Activated B cell treated with CpG ODN at 0.5 μM for 24 hours (primary cell): ENCODE measurements around the gene SREBF2. TPM values are rescaled to one million over a fixed set of nuclear protein-coding genes. Genes with fewer than 3 reads are reported as not detected.
"Not testable (repeated sequence)": the region's sequence is repeated elsewhere in the genome, so short reads cannot be mapped to it uniquely, and the experiment has no call there.

Source experiments
- ATAC-seq: fragments of 200-7000 bp; cut with Tn5 transposase; one replicate; pipeline ENCODE4 v1.10.0; 2021; ENCODE audit warnings: low read depth, mild to moderate bottlenecking, moderate library complexity
- CTCF ChIA-PET: fragments of 350-600 bp; sonication (Branson Sonifier 250); formaldehyde crosslinking; loops from one replicate; lab custom pipeline; 2021; ENCODE audit warnings: antibody characterized with exemption; lab: Charles Lee
- POLR2A ChIA-PET: fragments of 350-600 bp; sonication (Branson Sonifier 250); formaldehyde crosslinking; loops from one replicate; lab custom pipeline; 2021; ENCODE audit warnings: antibody characterized with exemption; lab: Charles Lee
- DNase-seq: peaks from one replicate; pipeline ENCODE4 v3.0.0; 2022
- H3K27ac Mint-ChIP-seq: one replicate; pipeline ENCODE4 v1.8.0; 2020; ENCODE audit warnings: mixed read lengths
- H3K27me3 Mint-ChIP-seq: one replicate; pipeline ENCODE4 v1.8.0; 2021; ENCODE audit warnings: mixed read lengths
- H3K36me3 Mint-ChIP-seq: one replicate; pipeline ENCODE4 v1.8.0; 2021; ENCODE audit warnings: low read depth, mixed read lengths
- H3K4me1 Mint-ChIP-seq: one replicate; pipeline ENCODE4 v1.8.0; 2021; ENCODE audit warnings: mixed read lengths
- H3K4me3 Mint-ChIP-seq: one replicate; pipeline ENCODE4 v1.8.0; 2020; ENCODE audit warnings: mild to moderate bottlenecking, mixed read lengths
- H3K9me3 Mint-ChIP-seq: one replicate; pipeline ENCODE4 v1.8.0; 2020; ENCODE audit warnings: mixed read lengths
- CTCF ChIP-seq: fragments of 200-600 bp; IDR thresholded peaks from one replicate; pipeline ENCODE4 v1.8.0; 2022; ENCODE audit warnings: antibody characterized with exemption, mild to moderate bottlenecking
- intact Hi-C: fragments of 100-400 bp; cut with micrococcal nuclease; formaldehyde crosslinking; loops from one replicate; pipeline ENCODE4 v1.15.1; 2024
- total RNA-seq: library from RNA; stranded (reverse); gene quantifications from 2 replicates; pipeline ENCODE4 v1.2.3, GENCODE V29; 2022

Gene SREBF2
- total RNA-seq, 1 donor from 2014 or later: 307 TPM

- H3K4me3 Mint-ChIP-seq: peak overlapping the region; percentile 92
- ChIA-PET CTCF (interaction anchor here (0.7 to 4.8 kb wide), 4 partner anchors 31 to 134 kb away, joined by 3 to 32 read pairs (median 6); no protein-coding TSS in a partner anchor), POLR2A (interaction anchor here (0.5 to 11.0 kb wide), 21 partner anchors 8 to 734 kb away, joined by 3 to 221 read pairs (median 18); partner anchors contain the start of genes CCDC134, CENPM, NDUFA6 and SMDT1)
- intact Hi-C loops: no loop called here
- DNase-seq (no peak), ATAC-seq (no peak)
- H3K27ac Mint-ChIP-seq: peak overlapping the region; percentile 99
- no peaks in the 10 kb centered on the region for H3K27me3 Mint-ChIP-seq
- H3K4me1 Mint-ChIP-seq: peaks cover 56% of the 10 kb centered on the region
- H3K36me3 Mint-ChIP-seq: peaks cover 28% of the 10 kb centered on the region
- TF ChIP-seq CTCF: no peak
- H3K9me3 Mint-ChIP-seq: no peaks in the 10 kb centered on the region
These were observed 1.5 kb upstream of the SREBF2 start for GRCh38 chr22:41831383-41831782.

- ChIA-PET CTCF (interaction anchor here (0.7 to 4.8 kb wide), 10 partner anchors 8 to 135 kb away, joined by 3 to 32 read pairs (median 4); partner anchors contain the start of genes CCDC134 and TNFRSF13C), POLR2A (interaction anchor here (0.5 to 11.0 kb wide), 38 partner anchors 8 to 782 kb away, joined by 3 to 221 read pairs (median 6); partner anchors contain the start of genes CCDC134, CENPM, DESI1 and MEI1)
- Mint-ChIP-seq H3K27ac (peak overlapping the region; percentile 99), H3K4me3 (peak overlapping the region; percentile 92), H3K9me3 (no peaks in the 10 kb centered on the region), H3K36me3 (peaks cover 34% of the 10 kb centered on the region), H3K4me1 (peaks cover 62% of the 10 kb centered on the region), H3K27me3 (no peaks in the 10 kb centered on the region)
- intact Hi-C loops: loop anchor here (1.0 to 2.0 kb wide), 5 partner anchors 8 to 247 kb away; partner anchors contain the start of gene SMDT1
- ATAC-seq (no peak), DNase-seq (no peak)
- no peak for TF ChIP-seq CTCF
These were observed 915 bp upstream of the SREBF2 start for GRCh38 chr22:41831828-41832552.

GRCh38 chr22:41833369-41834004 is 582 bp downstream of the SREBF2 start:
- no peaks in the 10 kb centered on the region for H3K27me3 Mint-ChIP-seq
- ChIA-PET CTCF (interaction anchor here (0.8 to 2.7 kb wide), 9 partner anchors 9 to 136 kb away, joined by 3 to 14 read pairs (median 4); partner anchors contain the start of genes CCDC134 and TNFRSF13C), POLR2A (interaction anchor here (0.6 to 11.0 kb wide), 39 partner anchors 9 to 781 kb away, joined by 3 to 221 read pairs (median 7); partner anchors contain the start of genes CCDC134, CENPM, DESI1 and MEI1)
- peak overlapping the region; percentile 92 for H3K27ac Mint-ChIP-seq
- DNase-seq: peak; percentile 61
- ATAC-seq: peak; percentile 2
- no peaks in the 10 kb centered on the region for H3K9me3 Mint-ChIP-seq
- H3K4me1 Mint-ChIP-seq: peaks cover 67% of the 10 kb centered on the region
- intact Hi-C loops: loop anchor here (1.0 to 2.0 kb wide), 6 partner anchors 29 to 257 kb away; partner anchors contain the start of genes NDUFA6 and SMDT1
- H3K36me3 Mint-ChIP-seq: peaks cover 44% of the 10 kb centered on the region
- TF ChIP-seq CTCF: no peak
- peak overlapping the region; percentile 98 for H3K4me3 Mint-ChIP-seq

- peak overlapping the region; percentile 98 for H3K4me3 Mint-ChIP-seq
- H3K4me1 Mint-ChIP-seq: peaks cover 72% of the 10 kb centered on the region
These were observed 1.4 kb downstream of the SREBF2 start for GRCh38 chr22:41834005-41834944.

GRCh38 chr22:41835462-41835861 is 2.6 kb downstream of the SREBF2 start:
- DNase-seq: not testable (repeated sequence)

More at GRCh38 chr22:41834005-41834944, 1.4 kb downstream of the SREBF2 start:
- peak overlapping the region; percentile 92 for H3K27ac Mint-ChIP-seq
- DNase-seq (no peak), ATAC-seq (no peak)
- CTCF ChIA-PET: interaction anchor here (1.1 to 2.7 kb wide), 3 partner anchors 29 to 137 kb away, joined by 4 to 14 read pairs (median 7); no protein-coding TSS in a partner anchor
- intact Hi-C loops: no loop called here
- H3K27me3 Mint-ChIP-seq: no peaks in the 10 kb centered on the region
- no peak for TF ChIP-seq CTCF
- no peaks in the 10 kb centered on the region for H3K9me3 Mint-ChIP-seq
- POLR2A ChIA-PET: interaction anchor here (0.8 to 11.0 kb wide), 16 partner anchors 8 to 137 kb away, joined by 3 to 221 read pairs (median 15); partner anchors contain the start of genes CCDC134, CENPM and TNFRSF13C
- peaks cover 52% of the 10 kb centered on the region for H3K36me3 Mint-ChIP-seq

More at GRCh38 chr22:41835462-41835861, 2.6 kb downstream of the SREBF2 start:
- H3K4me1 Mint-ChIP-seq: peaks cover 73% of the 10 kb centered on the region
- intact Hi-C loops, H3K4me3 Mint-ChIP-seq, H3K27me3 Mint-ChIP-seq, ATAC-seq, H3K9me3 Mint-ChIP-seq: not testable (repeated sequence)
- ChIA-PET CTCF (interaction anchor here (0.6 to 1.1 kb wide), 2 partner anchors 22 to 105 kb away, joined by 3 to 5 read pairs; no protein-coding TSS in a partner anchor), POLR2A (interaction anchor here (0.6 to 9.9 kb wide), 7 partner anchors 7 to 1320 kb away, joined by 3 to 166 read pairs (median 5); partner anchors contain the start of gene TNFRSF13C)
- H3K36me3 Mint-ChIP-seq: peaks cover 61% of the 10 kb centered on the region
- peak overlapping the region; percentile 50 for H3K27ac Mint-ChIP-seq
